ENCODE data around the gene TMEM9B.

DNA sequence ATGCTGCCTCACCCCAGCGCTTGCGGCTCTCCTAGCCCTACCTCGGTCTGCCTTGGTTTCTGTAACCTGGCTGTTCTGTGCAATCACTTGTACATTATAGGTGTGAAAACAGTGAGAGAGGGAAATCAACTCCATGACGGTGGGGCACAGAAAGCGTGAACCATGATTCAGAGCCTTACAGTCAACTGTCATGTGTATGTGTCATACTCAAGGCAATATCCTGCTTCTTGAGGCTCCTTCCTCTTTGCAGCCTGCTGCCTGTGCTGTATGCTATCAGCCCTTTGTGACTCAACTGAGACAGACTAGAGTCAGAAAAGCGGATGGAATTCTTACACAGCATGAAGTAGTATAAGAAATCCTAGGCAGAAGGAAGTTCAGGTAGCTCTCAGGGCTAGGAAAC, 37.5 kb upstream of the TMEM9B start:
- TF ChIP-seq, protein P1, sequence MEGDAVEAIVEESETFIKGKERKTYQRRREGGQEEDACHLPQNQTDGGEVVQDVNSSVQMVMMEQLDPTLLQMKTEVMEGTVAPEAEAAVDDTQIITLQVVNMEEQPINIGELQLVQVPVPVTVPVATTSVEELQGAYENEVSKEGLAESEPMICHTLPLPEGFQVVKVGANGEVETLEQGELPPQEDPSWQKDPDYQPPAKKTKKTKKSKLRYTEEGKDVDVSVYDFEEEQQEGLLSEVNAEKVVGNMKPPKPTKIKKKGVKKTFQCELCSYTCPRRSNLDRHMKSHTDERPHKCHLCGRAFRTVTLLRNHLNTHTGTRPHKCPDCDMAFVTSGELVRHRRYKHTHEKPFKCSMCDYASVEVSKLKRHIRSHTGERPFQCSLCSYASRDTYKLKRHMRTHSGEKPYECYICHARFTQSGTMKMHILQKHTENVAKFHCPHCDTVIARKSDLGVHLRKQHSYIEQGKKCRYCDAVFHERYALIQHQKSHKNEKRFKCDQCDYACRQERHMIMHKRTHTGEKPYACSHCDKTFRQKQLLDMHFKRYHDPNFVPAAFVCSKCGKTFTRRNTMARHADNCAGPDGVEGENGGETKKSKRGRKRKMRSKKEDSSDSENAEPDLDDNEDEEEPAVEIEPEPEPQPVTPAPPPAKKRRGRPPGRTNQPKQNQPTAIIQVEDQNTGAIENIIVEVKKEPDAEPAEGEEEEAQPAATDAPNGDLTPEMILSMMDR (conservative IDR thresholded peaks at IDR 0.05; ENCODE audit: low read depth in 2 of 2): no peak
- TF ChIP-seq JUNB (IDR thresholded peaks at IDR 0.05; ENCODE audit: unreplicated experiment) (no peak), REST (IDR thresholded peaks at IDR 0.05; ENCODE audit: unreplicated experiment) (no peak)

Measured in GM23338 (cell line).